Epithelial cell of esophagus (primary cell): ENCODE measurements around the gene FXN.

Source experiments
- DNase-seq: peaks from one replicate; pipeline ENCODE4 v3.0.0; 2010; ENCODE audit warnings: low read depth
- H3K4me3 ChIP-seq: 2 replicates; pipeline ENCODE4 v1.5.1; 2011; ENCODE audit warnings: mild to moderate bottlenecking, low read length, control low read depth
- CTCF ChIP-seq: IDR thresholded peaks from 2 replicates; pipeline ENCODE4 v1.5.1; 2011; ENCODE audit warnings: low read depth, mild to moderate bottlenecking, low read length, control low read depth, inconsistent platforms; ENCODE audit not compliant: insufficient read depth; ENCODE audit errors: missing control alignments

The FXN gene

DNA sequence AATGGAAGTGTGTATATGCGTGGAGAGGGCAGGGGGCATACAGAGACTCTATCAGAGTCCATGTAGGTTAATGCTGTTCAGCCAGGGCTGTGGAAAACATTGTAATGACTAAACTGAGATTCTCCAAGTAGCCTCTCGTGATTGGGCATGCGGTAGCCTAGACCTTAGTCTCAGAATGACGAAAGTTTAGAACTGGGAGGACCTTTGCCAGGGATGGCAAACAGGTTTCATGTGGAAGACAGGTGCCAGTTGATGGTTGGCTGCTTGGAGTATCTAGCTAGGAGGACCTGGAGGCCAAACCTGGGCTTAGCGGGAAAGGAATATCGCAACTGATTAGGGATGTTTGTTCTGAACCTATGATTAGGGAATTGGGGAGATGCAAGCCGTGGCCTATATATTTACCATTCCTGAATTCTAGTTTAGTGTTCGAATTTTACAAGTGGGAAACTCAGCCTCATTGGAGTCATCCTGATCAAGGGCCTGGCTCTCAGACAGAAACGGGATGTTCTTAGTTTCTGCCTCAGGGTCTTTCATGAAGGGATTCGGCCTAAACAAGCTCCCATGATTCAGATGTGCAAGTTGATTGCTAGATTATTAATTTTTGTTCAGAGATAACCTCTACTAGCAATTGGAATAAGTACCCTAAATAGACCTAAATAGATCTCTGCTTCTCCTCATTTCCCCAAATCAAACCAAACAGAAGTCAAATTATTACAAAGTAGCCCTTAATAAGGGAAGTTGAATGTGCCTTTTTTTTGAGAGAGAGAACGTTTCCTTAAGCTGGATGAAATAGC, 111.7 kb downstream of the FXN start:
- TF ChIP-seq CTCF = no peak
- H3K4me3 ChIP-seq = no peak overlapping the region
- DNase-seq = no peak

GRCh38 chr9:69149321-69149807, 113.8 kb downstream of the FXN start:
- TF ChIP-seq CTCF = peak; percentile 28
- DNase-seq = peak; percentile 43
- H3K4me3 ChIP-seq = no peak overlapping the region
